Measurements from ENCODE around the gene TLX3. TPM values are rescaled to one million over a fixed set of nuclear protein-coding genes. Genes with fewer than 3 reads are reported as not detected.

Gene TLX3
- total RNA-seq, 1 experiment from 2014 or later: not detected

DNA sequence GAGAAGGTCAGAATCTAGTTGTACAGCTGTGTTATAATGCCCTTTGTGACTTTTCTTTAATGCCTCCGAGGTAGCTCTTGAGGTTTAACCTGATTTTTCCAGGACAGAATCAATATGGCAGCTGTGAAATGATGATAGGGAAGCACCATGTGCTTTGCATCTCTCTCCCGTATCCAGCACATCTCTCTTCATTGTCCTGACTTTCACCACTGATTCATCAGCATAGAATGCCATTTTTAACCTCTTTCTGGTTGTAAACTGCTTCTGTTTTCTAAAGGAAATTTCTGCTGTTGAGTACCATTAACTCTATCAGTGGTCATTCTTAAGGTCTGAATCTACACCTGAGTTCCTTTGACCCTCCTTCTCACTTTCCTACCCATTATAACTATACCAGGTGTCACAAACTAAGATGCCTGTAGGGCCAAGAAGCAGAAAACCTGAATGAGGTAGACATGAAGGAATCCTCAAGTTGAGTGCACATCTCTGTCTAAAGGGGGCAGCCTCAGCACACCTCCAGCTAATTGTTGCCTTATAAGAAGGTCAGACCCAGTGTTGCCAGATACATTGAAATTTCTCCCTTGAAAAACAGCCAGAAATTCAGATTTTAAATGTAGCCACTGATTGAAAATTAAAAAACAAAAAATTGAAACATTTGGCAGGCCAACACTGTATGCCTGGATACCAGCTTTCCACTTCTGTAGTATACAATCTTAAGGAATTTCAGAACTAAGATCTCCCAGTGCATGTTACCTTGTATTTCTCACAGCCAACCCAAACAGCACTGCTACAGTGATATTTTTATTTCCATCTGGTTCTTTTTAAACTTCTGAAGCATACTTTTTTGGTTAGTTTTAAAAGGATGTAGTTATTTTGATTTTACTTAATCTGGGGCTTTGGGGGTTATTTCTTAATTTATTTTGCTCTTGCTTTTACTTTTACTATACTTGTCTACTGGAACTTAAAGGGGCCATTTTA is 35.8 kb upstream of the TLX3 start:
- H3K4me1 ChIP-seq (ENCODE audit: control insufficient read depth, insufficient read depth, low read length): no peaks in the 10 kb centered on the region
- no TSS peak for BruUV-seq (replicated peaks)
- no peaks in the 10 kb centered on the region; the same call in none of the 2 replicates for H3K27me3 ChIP-seq (ENCODE audit: control insufficient read depth, insufficient read depth, low read length)
- no peak overlapping the region for H3K27ac ChIP-seq (ENCODE audit: low read length)
- DNase-seq (ENCODE audit: low read depth, low spot score) (no peak), ATAC-seq (peak; percentile 87)
- H3K4me3 ChIP-seq (ENCODE audit: low read depth in 2 of 2, low read length in 2 of 2): no peak overlapping the region
- no peaks in the 10 kb centered on the region for H3K9me3 ChIP-seq (ENCODE audit: control insufficient read depth, insufficient read depth, low read depth, low read length)
- no peak for TF ChIP-seq SIN3A (IDR thresholded peaks at IDR 0.05; ENCODE audit: borderline replicate concordance, insufficient read depth, low read depth, low read length)
- TF ChIP-seq, protein P1, sequence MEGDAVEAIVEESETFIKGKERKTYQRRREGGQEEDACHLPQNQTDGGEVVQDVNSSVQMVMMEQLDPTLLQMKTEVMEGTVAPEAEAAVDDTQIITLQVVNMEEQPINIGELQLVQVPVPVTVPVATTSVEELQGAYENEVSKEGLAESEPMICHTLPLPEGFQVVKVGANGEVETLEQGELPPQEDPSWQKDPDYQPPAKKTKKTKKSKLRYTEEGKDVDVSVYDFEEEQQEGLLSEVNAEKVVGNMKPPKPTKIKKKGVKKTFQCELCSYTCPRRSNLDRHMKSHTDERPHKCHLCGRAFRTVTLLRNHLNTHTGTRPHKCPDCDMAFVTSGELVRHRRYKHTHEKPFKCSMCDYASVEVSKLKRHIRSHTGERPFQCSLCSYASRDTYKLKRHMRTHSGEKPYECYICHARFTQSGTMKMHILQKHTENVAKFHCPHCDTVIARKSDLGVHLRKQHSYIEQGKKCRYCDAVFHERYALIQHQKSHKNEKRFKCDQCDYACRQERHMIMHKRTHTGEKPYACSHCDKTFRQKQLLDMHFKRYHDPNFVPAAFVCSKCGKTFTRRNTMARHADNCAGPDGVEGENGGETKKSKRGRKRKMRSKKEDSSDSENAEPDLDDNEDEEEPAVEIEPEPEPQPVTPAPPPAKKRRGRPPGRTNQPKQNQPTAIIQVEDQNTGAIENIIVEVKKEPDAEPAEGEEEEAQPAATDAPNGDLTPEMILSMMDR (IDR thresholded peaks at IDR 0.05): peak; percentile 74
- TF ChIP-seq, protein P2, sequence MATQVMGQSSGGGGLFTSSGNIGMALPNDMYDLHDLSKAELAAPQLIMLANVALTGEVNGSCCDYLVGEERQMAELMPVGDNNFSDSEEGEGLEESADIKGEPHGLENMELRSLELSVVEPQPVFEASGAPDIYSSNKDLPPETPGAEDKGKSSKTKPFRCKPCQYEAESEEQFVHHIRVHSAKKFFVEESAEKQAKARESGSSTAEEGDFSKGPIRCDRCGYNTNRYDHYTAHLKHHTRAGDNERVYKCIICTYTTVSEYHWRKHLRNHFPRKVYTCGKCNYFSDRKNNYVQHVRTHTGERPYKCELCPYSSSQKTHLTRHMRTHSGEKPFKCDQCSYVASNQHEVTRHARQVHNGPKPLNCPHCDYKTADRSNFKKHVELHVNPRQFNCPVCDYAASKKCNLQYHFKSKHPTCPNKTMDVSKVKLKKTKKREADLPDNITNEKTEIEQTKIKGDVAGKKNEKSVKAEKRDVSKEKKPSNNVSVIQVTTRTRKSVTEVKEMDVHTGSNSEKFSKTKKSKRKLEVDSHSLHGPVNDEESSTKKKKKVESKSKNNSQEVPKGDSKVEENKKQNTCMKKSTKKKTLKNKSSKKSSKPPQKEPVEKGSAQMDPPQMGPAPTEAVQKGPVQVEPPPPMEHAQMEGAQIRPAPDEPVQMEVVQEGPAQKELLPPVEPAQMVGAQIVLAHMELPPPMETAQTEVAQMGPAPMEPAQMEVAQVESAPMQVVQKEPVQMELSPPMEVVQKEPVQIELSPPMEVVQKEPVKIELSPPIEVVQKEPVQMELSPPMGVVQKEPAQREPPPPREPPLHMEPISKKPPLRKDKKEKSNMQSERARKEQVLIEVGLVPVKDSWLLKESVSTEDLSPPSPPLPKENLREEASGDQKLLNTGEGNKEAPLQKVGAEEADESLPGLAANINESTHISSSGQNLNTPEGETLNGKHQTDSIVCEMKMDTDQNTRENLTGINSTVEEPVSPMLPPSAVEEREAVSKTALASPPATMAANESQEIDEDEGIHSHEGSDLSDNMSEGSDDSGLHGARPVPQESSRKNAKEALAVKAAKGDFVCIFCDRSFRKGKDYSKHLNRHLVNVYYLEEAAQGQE (IDR thresholded peaks at IDR 0.05; ENCODE audit: insufficient read depth in 1 of 2, low read depth in 2 of 2, low read length in 1 of 2): no peak
- TF ChIP-seq POLR2AphosphoS5 (IDR thresholded peaks at IDR 0.05; ENCODE audit: low read depth, low read length): no peak
- no peak for TF ChIP-seq TCF7L2 (IDR thresholded peaks at IDR 0.05; ENCODE audit: low read depth, low read length)
- ChIA-PET POLR2A (no interaction called here), CTCF (interaction anchor here (1.0 kb wide), 1 partner anchor 70 kb away, joined by 4 read pairs; no protein-coding TSS in a partner anchor)
- H3K36me3 ChIP-seq (ENCODE audit: control insufficient read depth, insufficient read depth, low read length): no peaks in the 10 kb centered on the region; the same call in 1 of the 2 replicates
- in situ Hi-C loops (cut with HindIII; ENCODE audit: low pct_unique_long_range_greater_than_20kb, low sequenced_read_pairs) (no loop called here), intact Hi-C loops (cut with micrococcal nuclease; ENCODE audit: unreplicated experiment) (loop anchor here (1.0 kb wide), 1 partner anchor 69 kb away; no protein-coding TSS in a partner anchor)

DNA sequence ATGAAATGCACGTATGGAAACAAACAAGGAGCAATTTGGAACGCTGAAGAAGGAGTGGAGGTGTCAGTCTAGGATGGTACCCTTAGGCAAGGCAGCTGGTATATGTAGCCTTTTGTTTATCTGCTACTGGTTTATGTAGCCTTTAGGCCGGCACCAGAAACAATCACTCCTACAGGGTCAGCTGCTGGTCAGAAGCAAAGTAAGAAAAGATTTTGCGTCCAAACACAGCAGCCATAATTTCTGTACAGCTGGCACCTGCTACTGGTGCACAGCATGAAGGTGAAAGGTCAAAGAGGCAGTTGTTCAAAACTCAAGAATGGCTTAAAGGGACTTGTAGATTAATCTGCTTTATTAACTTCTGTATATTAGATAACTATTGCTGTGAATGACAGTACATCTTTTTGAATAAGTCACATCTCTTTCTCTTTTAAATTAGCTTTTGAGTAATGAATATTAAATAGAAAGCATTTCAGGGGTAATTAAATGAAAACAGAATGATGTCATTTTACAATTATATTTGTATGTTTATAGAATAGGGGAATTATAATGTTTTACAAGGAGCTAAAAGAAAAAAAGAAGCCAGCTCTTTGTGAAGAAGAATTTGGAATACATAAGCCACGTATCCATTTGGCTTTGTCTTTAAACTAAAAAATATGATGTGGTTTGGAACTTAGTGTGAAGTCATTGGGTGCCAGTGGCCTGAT is 33.1 kb upstream of the TLX3 start:
- TF ChIP-seq, protein P2 (IDR thresholded peaks at IDR 0.05; ENCODE audit: insufficient read depth in 1 of 2, low read depth in 2 of 2, low read length in 1 of 2): no peak
- TF ChIP-seq POLR2AphosphoS5 (IDR thresholded peaks at IDR 0.05; ENCODE audit: low read depth, low read length): no peak
- TF ChIP-seq, protein P1 (IDR thresholded peaks at IDR 0.05): no peak
- no peak for TF ChIP-seq TCF7L2 (IDR thresholded peaks at IDR 0.05; ENCODE audit: low read depth, low read length)
- no peak for TF ChIP-seq SIN3A (IDR thresholded peaks at IDR 0.05; ENCODE audit: borderline replicate concordance, insufficient read depth, low read depth, low read length)
- Histone ChIP-seq H3K4me3 (ENCODE audit: low read depth in 2 of 2, low read length in 2 of 2) (no peak overlapping the region), H3K27ac (ENCODE audit: low read length) (no peak overlapping the region), H3K4me1 (ENCODE audit: control insufficient read depth, insufficient read depth, low read length) (no peaks in the 10 kb centered on the region), H3K36me3 (ENCODE audit: control insufficient read depth, insufficient read depth, low read length) (no peaks in the 10 kb centered on the region; the same call in 1 of the 2 replicates), H3K27me3 (ENCODE audit: control insufficient read depth, insufficient read depth, low read length) (peaks cover 11% of the 10 kb centered on the region), H3K9me3 (ENCODE audit: control insufficient read depth, insufficient read depth, low read depth, low read length) (no peaks in the 10 kb centered on the region)
- POLR2A ChIA-PET: no interaction called here
- in situ Hi-C loops (cut with HindIII; ENCODE audit: low pct_unique_long_range_greater_than_20kb, low sequenced_read_pairs) (no loop called here), intact Hi-C loops (cut with micrococcal nuclease; ENCODE audit: unreplicated experiment) (loop anchor here (1.0 kb wide), 1 partner anchor 61 kb away; no protein-coding TSS in a partner anchor)
- CTCF ChIA-PET: no interaction called here
- BruUV-seq (replicated peaks): no TSS peak
- ATAC-seq: no peak
- no peak for DNase-seq (ENCODE audit: low read depth, low spot score)
